ENCODE data around the gene MINK1. TPM values are rescaled to one million over a fixed set of nuclear protein-coding genes. Genes with fewer than 3 reads are reported as not detected.

MINK1 gene
- total and polyA plus RNA-seq, 2 donors from 2014 or later = 21.2 to 118 TPM

- Histone ChIP-seq H3K9ac (ENCODE audit: low read length in 3 of 3) (no peak overlapping the region), H3K27me3 (ENCODE audit: control insufficient read depth, insufficient read depth, low read length) (peaks cover 2% of the 10 kb centered on the region), H3K4me1 (ENCODE audit: control insufficient read depth in 2 of 3, insufficient read depth in 2 of 3, low read depth in 1 of 3, low read length in 3 of 3) (peaks cover 0 to 13% (median 0%) of the 10 kb centered on the region in 3 donors), H3K4me3 (ENCODE audit: low read length in 3 of 3) (no peak overlapping the region), H3K9me3 (ENCODE audit: control insufficient read depth in 2 of 3, insufficient read depth in 1 of 3, low read length in 3 of 3) (no peaks in the 10 kb centered on the region), H3K36me3 (ENCODE audit: control insufficient read depth in 2 of 3, insufficient read depth in 3 of 3, low read length in 3 of 3) (peaks cover 0 to 36% (median 27%) of the 10 kb centered on the region in 3 donors), H3K27ac (ENCODE audit: low read depth in 2 of 2, low read length in 2 of 2) (no peak overlapping the region)
- DNase-seq (no peak), FAIRE-seq (no peak)
- TF ChIP-seq CTCF (IDR thresholded peaks at IDR 0.05; ENCODE audit: borderline replicate concordance, extremely low read depth, insufficient read depth) = no peak
- intact Hi-C loops (cut with DNase I) = no loop called here
These were observed 62.0 kb downstream of the MINK1 start for GRCh38 chr17:4895121-4895520.

- intact Hi-C loops (cut with DNase I) = no loop called here
- Histone ChIP-seq H3K27me3 (ENCODE audit: control insufficient read depth, insufficient read depth, low read length) (peaks cover 2% of the 10 kb centered on the region), H3K4me3 (ENCODE audit: low read length in 3 of 3) (no peak overlapping the region), H3K27ac (ENCODE audit: low read depth in 2 of 2, low read length in 2 of 2) (no peak overlapping the region), H3K36me3 (ENCODE audit: control insufficient read depth in 2 of 3, insufficient read depth in 3 of 3, low read length in 3 of 3) (peaks cover 0 to 30% (median 20%) of the 10 kb centered on the region in 3 donors), H3K9me3 (ENCODE audit: control insufficient read depth in 2 of 3, insufficient read depth in 1 of 3, low read length in 3 of 3) (no peaks in the 10 kb centered on the region), H3K4me1 (ENCODE audit: control insufficient read depth in 2 of 3, insufficient read depth in 2 of 3, low read depth in 1 of 3, low read length in 3 of 3) (peaks cover 0 to 14% (median 0%) of the 10 kb centered on the region in 3 donors), H3K9ac (ENCODE audit: low read length in 3 of 3) (no peak overlapping the region)
- peak in 1 of 5 donors; percentile 55 for DNase-seq
- no peak for FAIRE-seq
- no peak for TF ChIP-seq CTCF (IDR thresholded peaks at IDR 0.05; ENCODE audit: borderline replicate concordance, extremely low read depth, insufficient read depth)
These were observed 62.7 kb downstream of the MINK1 start for GRCh38 chr17:4895657-4896331.

GRCh38 chr17:4896332-4897197 lies 63.4 kb downstream of the MINK1 start:
- no peak for TF ChIP-seq CTCF (IDR thresholded peaks at IDR 0.05; ENCODE audit: borderline replicate concordance, extremely low read depth, insufficient read depth)
- no peak overlapping the region for H3K27ac ChIP-seq (ENCODE audit: low read depth in 2 of 2, low read length in 2 of 2)
- no peak overlapping the region for H3K4me3 ChIP-seq (ENCODE audit: low read length in 3 of 3)
- no peaks in the 10 kb centered on the region for H3K9me3 ChIP-seq (ENCODE audit: control insufficient read depth in 2 of 3, insufficient read depth in 1 of 3, low read length in 3 of 3)
- peaks cover 0 to 22% (median 16%) of the 10 kb centered on the region in 3 donors for H3K36me3 ChIP-seq (ENCODE audit: control insufficient read depth in 2 of 3, insufficient read depth in 3 of 3, low read length in 3 of 3)
- intact Hi-C loops (cut with DNase I) = no loop called here
- peaks cover 2% of the 10 kb centered on the region for H3K27me3 ChIP-seq (ENCODE audit: control insufficient read depth, insufficient read depth, low read length)
- peaks cover 0 to 14% (median 0%) of the 10 kb centered on the region in 3 donors for H3K4me1 ChIP-seq (ENCODE audit: control insufficient read depth in 2 of 3, insufficient read depth in 2 of 3, low read depth in 1 of 3, low read length in 3 of 3)
- FAIRE-seq (no peak), DNase-seq (peak in 1 of 5 donors; percentile 53)
- no peak overlapping the region for H3K9ac ChIP-seq (ENCODE audit: low read length in 3 of 3)
